NAMALWA (cell line): ENCODE results near the gene SIX2.

Experiments
- DNase-seq: peaks from one replicate; pipeline ENCODE4 v3.0.0-alpha.2; 2015; ENCODE audit warnings: low spot score

The SIX2 gene

GRCh38 chr2:44967056-44967455, 42.2 kb downstream of the SIX2 start:
- DNase-seq: no peak

GRCh38 chr2:44965684-44966083, 43.6 kb downstream of the SIX2 start:
- no peak for DNase-seq

- DNase-seq: peak; percentile 57
Measured at GRCh38 chr2:44964752-44965236, 44.5 kb downstream of the SIX2 start.

- no peak for DNase-seq
Measured at GRCh38 chr2:44962176-44962695, 47.0 kb downstream of the SIX2 start.

GRCh38 chr2:44960871-44961270, 48.4 kb downstream of the SIX2 start:
- no peak for DNase-seq

GRCh38 chr2:44959855-44960254, 49.4 kb downstream of the SIX2 start:
- DNase-seq: no peak

GRCh38 chr2:44957656-44958327, 51.5 kb downstream of the SIX2 start:
- no peak for DNase-seq

- DNase-seq: no peak
Measured at GRCh38 chr2:44956843-44957242, 52.4 kb downstream of the SIX2 start.

GRCh38 chr2:44955593-44956392, 53.5 kb downstream of the SIX2 start:
- peak; percentile 87 for DNase-seq
